ENCODE results near the gene MAP4K5. TPM values are rescaled to one million over a fixed set of nuclear protein-coding genes. Genes with fewer than 3 reads are reported as not detected.

The MAP4K5 gene
- total and polyA plus RNA-seq, 12 donors: 7.1 to 19.8 (median 11.2) TPM

DNA sequence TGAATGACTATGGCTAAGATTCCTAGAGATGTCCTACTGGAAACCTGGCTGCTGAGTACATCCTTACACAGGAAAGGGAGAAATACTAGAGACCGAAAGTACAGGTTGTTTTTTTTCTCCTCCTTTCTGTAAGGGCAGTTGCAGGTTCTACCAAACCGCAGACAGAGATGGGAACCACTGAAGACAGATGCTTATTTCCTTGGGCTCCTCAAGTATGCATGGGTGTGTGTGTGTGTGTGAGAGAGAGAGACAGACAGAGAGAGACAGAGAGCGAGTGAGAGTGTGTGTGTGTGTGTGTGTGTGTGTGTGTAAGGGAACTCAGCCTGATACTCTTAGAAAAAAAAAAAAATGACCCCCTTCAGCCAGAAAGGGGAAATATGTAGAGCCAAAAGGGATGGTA, 42.5 kb downstream of the MAP4K5 start:
- 91 to 93% methylated on average over 3 of the region's 3 CpGs for WGBS, 2 donors
- ATAC-seq (no peak), DNase-seq (no peak)
- H3K27me3 ChIP-seq: no peaks in the 10 kb centered on the region
- H3K4me3 ChIP-seq: no peak overlapping the region
- no peaks in the 10 kb centered on the region for H3K9me3 ChIP-seq
- TF ChIP-seq, protein P1, sequence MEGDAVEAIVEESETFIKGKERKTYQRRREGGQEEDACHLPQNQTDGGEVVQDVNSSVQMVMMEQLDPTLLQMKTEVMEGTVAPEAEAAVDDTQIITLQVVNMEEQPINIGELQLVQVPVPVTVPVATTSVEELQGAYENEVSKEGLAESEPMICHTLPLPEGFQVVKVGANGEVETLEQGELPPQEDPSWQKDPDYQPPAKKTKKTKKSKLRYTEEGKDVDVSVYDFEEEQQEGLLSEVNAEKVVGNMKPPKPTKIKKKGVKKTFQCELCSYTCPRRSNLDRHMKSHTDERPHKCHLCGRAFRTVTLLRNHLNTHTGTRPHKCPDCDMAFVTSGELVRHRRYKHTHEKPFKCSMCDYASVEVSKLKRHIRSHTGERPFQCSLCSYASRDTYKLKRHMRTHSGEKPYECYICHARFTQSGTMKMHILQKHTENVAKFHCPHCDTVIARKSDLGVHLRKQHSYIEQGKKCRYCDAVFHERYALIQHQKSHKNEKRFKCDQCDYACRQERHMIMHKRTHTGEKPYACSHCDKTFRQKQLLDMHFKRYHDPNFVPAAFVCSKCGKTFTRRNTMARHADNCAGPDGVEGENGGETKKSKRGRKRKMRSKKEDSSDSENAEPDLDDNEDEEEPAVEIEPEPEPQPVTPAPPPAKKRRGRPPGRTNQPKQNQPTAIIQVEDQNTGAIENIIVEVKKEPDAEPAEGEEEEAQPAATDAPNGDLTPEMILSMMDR (IDR thresholded peaks at IDR 0.05): no peak
- intact Hi-C loops (cut with DNase I): no loop called here
- H3K4me1 ChIP-seq: no peaks in the 10 kb centered on the region
- H3K36me3 ChIP-seq: peaks cover 0 to 13% (median 0%) of the 10 kb centered on the region in 9 donors
- H3K27ac ChIP-seq: no peak overlapping the region

DNA sequence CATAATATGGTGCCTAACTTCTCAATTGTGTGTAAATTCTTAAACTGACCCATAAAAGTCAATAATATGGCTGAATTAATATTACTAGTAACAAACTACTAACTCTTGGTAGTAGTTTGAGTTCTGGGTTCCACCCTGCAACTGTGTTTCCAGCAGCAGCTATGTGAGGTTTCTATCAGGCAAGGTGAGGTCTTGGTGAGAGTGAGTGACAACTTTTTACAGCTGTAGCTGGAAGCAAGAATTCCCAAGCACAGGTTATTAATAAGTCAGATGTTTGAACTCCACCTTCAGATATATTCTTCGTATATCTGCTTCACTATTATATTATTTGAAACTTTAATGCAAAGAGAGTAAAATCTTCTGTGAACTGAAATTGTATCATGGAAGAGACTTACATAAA, 43.8 kb downstream of the MAP4K5 start:
- intact Hi-C loops (cut with DNase I): no loop called here
- Histone ChIP-seq H3K27ac (no peak overlapping the region), H3K4me3 (no peak overlapping the region), H3K9me3 (no peaks in the 10 kb centered on the region), H3K4me1 (no peaks in the 10 kb centered on the region), H3K36me3 (peaks cover 0 to 19% (median 0%) of the 10 kb centered on the region in 9 donors), H3K27me3 (no peaks in the 10 kb centered on the region)
- 89 to 95% methylated on average over 1 of the region's 1 CpG for WGBS, 2 donors
- TF ChIP-seq, protein P1 (IDR thresholded peaks at IDR 0.05): no peak
- no peak for DNase-seq
- no peak for ATAC-seq

DNA sequence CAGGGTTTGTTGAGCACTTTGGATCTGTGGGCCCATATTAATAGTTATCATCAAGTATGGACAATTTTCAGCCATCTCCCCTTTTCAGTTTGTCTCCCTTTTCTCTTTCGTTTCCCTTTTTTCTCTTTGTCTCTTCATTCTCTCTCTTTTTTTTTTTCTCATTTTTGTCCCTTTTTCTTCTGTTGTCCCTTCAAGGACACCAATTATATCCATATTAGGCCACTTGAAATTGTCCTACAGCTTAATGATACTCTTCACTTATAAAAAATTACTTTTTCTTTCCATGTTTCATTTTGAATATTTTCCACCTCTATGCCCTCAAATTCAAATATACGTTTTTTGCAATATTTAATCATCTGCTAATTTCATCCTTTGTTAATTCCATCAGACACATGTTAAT, 53.3 kb downstream of the MAP4K5 start:
- 95% methylated on average over 2 of the region's 2 CpGs for WGBS, 2 donors

DNA sequence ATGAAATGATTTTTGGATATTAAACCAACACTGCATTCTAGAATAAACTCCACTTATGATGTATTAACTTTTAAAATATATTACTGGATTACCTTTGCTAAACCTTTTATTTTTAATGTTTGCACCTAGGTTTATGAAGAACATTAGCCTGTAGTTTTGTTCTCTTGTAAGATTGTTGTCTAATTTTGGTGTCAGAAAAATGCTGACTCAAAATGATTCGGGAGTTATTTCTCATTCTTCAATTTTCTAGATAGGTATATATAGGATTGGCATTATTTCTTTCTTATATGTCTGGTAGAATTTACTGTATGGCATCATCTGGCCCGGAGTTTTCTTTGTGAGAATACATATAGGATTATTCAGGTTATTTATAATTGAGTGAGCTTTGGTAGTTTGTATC, 54.6 kb downstream of the MAP4K5 start:
- H3K36me3 ChIP-seq: peaks cover 0 to 73% (median 30%) of the 10 kb centered on the region in 9 donors
- no peak overlapping the region for H3K4me3 ChIP-seq
- H3K9me3 ChIP-seq: peaks cover 0 to 22% (median 2%) of the 10 kb centered on the region in 11 donors
- TF ChIP-seq, protein P1 (IDR thresholded peaks at IDR 0.05): no peak
- no peak overlapping the region for H3K27ac ChIP-seq
- 96 to 98% methylated on average over 2 of the region's 2 CpGs for WGBS, 2 donors
- no peaks in the 10 kb centered on the region for H3K27me3 ChIP-seq
- no peaks in the 10 kb centered on the region for H3K4me1 ChIP-seq
- ATAC-seq (no peak), DNase-seq (no peak)
- intact Hi-C loops (cut with DNase I): no loop called here

More for the DNA sequence above, 53.3 kb downstream of the MAP4K5 start:
- no peak overlapping the region for H3K4me3 ChIP-seq
- H3K27me3 ChIP-seq: no peaks in the 10 kb centered on the region
- intact Hi-C loops (cut with DNase I): no loop called here
- peaks cover 0 to 9% (median 0%) of the 10 kb centered on the region in 11 donors for H3K9me3 ChIP-seq
- no peaks in the 10 kb centered on the region for H3K4me1 ChIP-seq
- H3K27ac ChIP-seq: no peak overlapping the region
- DNase-seq: no peak
- peaks cover 0 to 69% (median 17%) of the 10 kb centered on the region in 9 donors for H3K36me3 ChIP-seq
- TF ChIP-seq, protein P1 (IDR thresholded peaks at IDR 0.05): no peak
- no peak for ATAC-seq

All from heart right ventricle (tissue), 16 donors.